Cerebellar nuclear complex (tissue), 1 donor: Measurements from ENCODE around the gene TNFRSF14.

Source experiments
- DNase-seq, 2 experiments: peaks; one replicate each; lab custom pipeline; 2025; lab: John Stamatoyannopoulos, UW

The TNFRSF14 gene

GRCh38 chr1:2602866-2603520 is 46.8 kb downstream of the TNFRSF14 start:
- DNase-seq, result no peak

- no peak for DNase-seq
Measured at GRCh38 chr1:2603521-2604155, 47.5 kb downstream of the TNFRSF14 start.

- no peak for DNase-seq
Measured at GRCh38 chr1:2604156-2604843, 48.1 kb downstream of the TNFRSF14 start.

GRCh38 chr1:2604844-2605508 is 48.8 kb downstream of the TNFRSF14 start:
- no peak for DNase-seq

GRCh38 chr1:2605509-2606395 is 49.6 kb downstream of the TNFRSF14 start:
- DNase-seq, result no peak

GRCh38 chr1:2606396-2606880 is 50.3 kb downstream of the TNFRSF14 start:
- no peak for DNase-seq

GRCh38 chr1:2606881-2607621 is 50.9 kb downstream of the TNFRSF14 start:
- no peak for DNase-seq

- DNase-seq, result no peak
Measured at GRCh38 chr1:2607641-2608091, 51.5 kb downstream of the TNFRSF14 start.

- DNase-seq, result no peak
Measured at GRCh38 chr1:2609319-2610035, 53.3 kb downstream of the TNFRSF14 start.

- DNase-seq, result no peak
Measured at GRCh38 chr1:2610036-2610959, 54.1 kb downstream of the TNFRSF14 start.

GRCh38 chr1:2611031-2611501 is 54.9 kb downstream of the TNFRSF14 start:
- no peak for DNase-seq

GRCh38 chr1:2611621-2612437 is 55.7 kb downstream of the TNFRSF14 start:
- no peak for DNase-seq

- no peak for DNase-seq
Measured at GRCh38 chr1:2612591-2613365, 56.6 kb downstream of the TNFRSF14 start.
